ENCODE results near the gene FOXL2NB.

DNA sequence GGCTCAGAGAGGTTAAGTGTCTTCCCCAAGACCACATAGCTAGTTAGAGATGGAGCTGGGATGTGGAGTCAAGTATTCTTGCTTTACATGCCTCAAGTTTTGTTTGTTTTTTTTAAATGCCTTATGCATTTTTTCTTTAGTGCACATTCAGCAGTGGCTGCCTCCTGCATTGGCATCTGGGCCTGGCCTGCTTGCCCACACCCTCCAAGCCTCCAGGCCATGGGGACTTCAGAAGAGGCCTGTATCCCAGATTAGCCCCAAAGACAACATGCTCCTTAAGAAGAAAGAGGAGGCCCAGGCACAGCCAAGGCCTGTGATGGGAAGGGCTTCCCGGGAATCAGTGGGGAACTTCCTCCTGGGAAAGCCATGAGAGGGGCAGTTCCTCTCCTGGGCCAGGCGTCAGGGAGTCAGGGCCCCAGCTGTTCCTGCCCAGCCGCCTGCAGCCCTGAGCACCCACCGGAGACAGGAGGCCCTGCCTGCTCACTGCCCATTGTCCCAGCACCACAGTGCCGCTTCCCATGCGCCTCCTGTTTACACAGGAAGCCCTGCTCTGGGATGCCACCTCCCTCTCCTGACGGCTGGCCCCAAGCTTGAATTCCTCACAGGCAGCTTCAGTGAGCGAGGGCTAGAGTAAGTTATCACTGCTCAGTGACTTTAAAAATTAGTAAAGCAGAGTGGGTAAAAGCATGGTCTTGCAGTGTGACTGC, 16.0 kb downstream of the FOXL2NB start:
- TF ChIP-seq, protein P1, sequence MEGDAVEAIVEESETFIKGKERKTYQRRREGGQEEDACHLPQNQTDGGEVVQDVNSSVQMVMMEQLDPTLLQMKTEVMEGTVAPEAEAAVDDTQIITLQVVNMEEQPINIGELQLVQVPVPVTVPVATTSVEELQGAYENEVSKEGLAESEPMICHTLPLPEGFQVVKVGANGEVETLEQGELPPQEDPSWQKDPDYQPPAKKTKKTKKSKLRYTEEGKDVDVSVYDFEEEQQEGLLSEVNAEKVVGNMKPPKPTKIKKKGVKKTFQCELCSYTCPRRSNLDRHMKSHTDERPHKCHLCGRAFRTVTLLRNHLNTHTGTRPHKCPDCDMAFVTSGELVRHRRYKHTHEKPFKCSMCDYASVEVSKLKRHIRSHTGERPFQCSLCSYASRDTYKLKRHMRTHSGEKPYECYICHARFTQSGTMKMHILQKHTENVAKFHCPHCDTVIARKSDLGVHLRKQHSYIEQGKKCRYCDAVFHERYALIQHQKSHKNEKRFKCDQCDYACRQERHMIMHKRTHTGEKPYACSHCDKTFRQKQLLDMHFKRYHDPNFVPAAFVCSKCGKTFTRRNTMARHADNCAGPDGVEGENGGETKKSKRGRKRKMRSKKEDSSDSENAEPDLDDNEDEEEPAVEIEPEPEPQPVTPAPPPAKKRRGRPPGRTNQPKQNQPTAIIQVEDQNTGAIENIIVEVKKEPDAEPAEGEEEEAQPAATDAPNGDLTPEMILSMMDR (IDR thresholded peaks at IDR 0.05; ENCODE audit: low read depth, low read length) = no peak
- no peak for TF ChIP-seq EZH2phosphoT487 (IDR thresholded peaks at IDR 0.05; ENCODE audit: low read depth)
